Measurements from ENCODE around the gene PAPSS1. TPM values are rescaled to one million over a fixed set of nuclear protein-coding genes. Genes with fewer than 3 reads are reported as not detected.

PAPSS1 gene
- polyA plus RNA-seq, 2 of the 4 experiments (the other 2 are of a cell fraction) = 47.3 to 52.5 TPM

GRCh38 chr4:107742196-107742595, 22.2 kb upstream of the PAPSS1 start:
- ATAC-seq (no peak), DNase-seq (ENCODE audit: low read depth in 1 of 2, low spot score in 1 of 2) (no peak), FAIRE-seq (no peak)
- Histone ChIP-seq H3K9me3 (no peaks in the 10 kb centered on the region), H3K4me3 (no peak overlapping the region), H3K4me1 (no peaks in the 10 kb centered on the region), H3K4me2 (no peak overlapping the region), H3K27ac (no peak overlapping the region)
- WGBS (ENCODE audit: missing lambda C conversion rate) = 86% methylated on average over 1 of the region's 1 CpG
- no peak for TF ChIP-seq CBX2 (IDR thresholded peaks at IDR 0.05; ENCODE audit: borderline replicate concordance, low read depth)
- TF ChIP-seq MAFK (IDR thresholded peaks at IDR 0.05; ENCODE audit: partially characterized antibody) = peak; percentile 76
- no peak for TF ChIP-seq HOXB5 (CRISPR knock-in tag; IDR thresholded peaks at IDR 0.05)
- ChIA-PET POLR2A (no interaction called here), CTCF (no interaction called here)

GRCh38 chr4:107740950-107741701, 21.1 kb upstream of the PAPSS1 start:
- ChIA-PET CTCF (interaction anchor here (1.2 kb wide), 2 partner anchors 13 to 228 kb away, joined by 3 to 4 read pairs; no protein-coding TSS in a partner anchor), POLR2A (no interaction called here)
- ATAC-seq (no peak), FAIRE-seq (no peak), DNase-seq (ENCODE audit: low read depth in 1 of 2, low spot score in 1 of 2) (no peak)
- Histone ChIP-seq H3K4me2 (no peak overlapping the region), H3K4me1 (no peaks in the 10 kb centered on the region), H3K4me3 (no peak overlapping the region), H3K9me3 (no peaks in the 10 kb centered on the region), H3K27ac (no peak overlapping the region)
- TF ChIP-seq BHLHE40 (IDR thresholded peaks at IDR 0.05; ENCODE audit: low read depth, low read length) (no peak), E2F6 (IDR thresholded peaks at IDR 0.05; ENCODE audit: borderline replicate concordance, low read depth) (no peak), HDAC2 (IDR thresholded peaks at IDR 0.05) (no peak), SREBF2 (IDR thresholded peaks at IDR 0.05) (no peak), MAX (IDR thresholded peaks at IDR 0.05) (no peak), TFCP2L1 (CRISPR knock-in tag; IDR thresholded peaks at IDR 0.05) (no peak), CEBPB (IDR thresholded peaks at IDR 0.05) (no peak), NPAS2 (CRISPR knock-in tag; IDR thresholded peaks at IDR 0.05; ENCODE audit: borderline replicate concordance) (no peak), ESRRA (IDR thresholded peaks at IDR 0.05; ENCODE audit: borderline replicate concordance, low read length) (no peak)
- 76% methylated on average over 11 of the region's 11 CpGs for WGBS (ENCODE audit: missing lambda C conversion rate)

- ChIA-PET CTCF (interaction anchor here (1.2 kb wide), 2 partner anchors 13 to 229 kb away, joined by 3 to 4 read pairs; no protein-coding TSS in a partner anchor), POLR2A (no interaction called here)
These were observed 20.3 kb upstream of the PAPSS1 start for GRCh38 chr4:107740381-107740780.

GRCh38 chr4:107737450-107737849, 17.4 kb upstream of the PAPSS1 start:
- 72% methylated on average over 4 of the region's 4 CpGs for WGBS (ENCODE audit: missing lambda C conversion rate)
- Histone ChIP-seq H3K4me2 (no peak overlapping the region), H3K4me3 (no peak overlapping the region), H3K9me3 (no peaks in the 10 kb centered on the region), H3K27ac (no peak overlapping the region), H3K4me1 (no peaks in the 10 kb centered on the region)
- POLR2A ChIA-PET = no interaction called here
- no peak for TF ChIP-seq ZNF302 (CRISPR knock-in tag; IDR thresholded peaks at IDR 0.05)
- no peak for TF ChIP-seq KDM1A (IDR thresholded peaks at IDR 0.05; ENCODE audit: low read depth)
- TF ChIP-seq SMC3 (IDR thresholded peaks at IDR 0.05) = no peak
- no peak for TF ChIP-seq JUNB (IDR thresholded peaks at IDR 0.05)
- no peak for TF ChIP-seq HDAC2 (IDR thresholded peaks at IDR 0.05)
- no peak for TF ChIP-seq SREBF2 (IDR thresholded peaks at IDR 0.05)
- TF ChIP-seq RCOR1 (IDR thresholded peaks at IDR 0.05; ENCODE audit: low read depth, low read length) = no peak
- no peak for TF ChIP-seq CHD2 (IDR thresholded peaks at IDR 0.05; ENCODE audit: low read length, partially characterized antibody)
- no peak for TF ChIP-seq USF2 (IDR thresholded peaks at IDR 0.05)
- TF ChIP-seq RFX5 (IDR thresholded peaks at IDR 0.05) = no peak
- TF ChIP-seq POLR2AphosphoS2 (conservative IDR thresholded peaks at IDR 0.05; ENCODE audit: low read length) = no peak
- TF ChIP-seq ESRRA (IDR thresholded peaks at IDR 0.05; ENCODE audit: borderline replicate concordance, low read length) = no peak
- DNase-seq (ENCODE audit: low read depth in 1 of 2, low spot score in 1 of 2) = no peak
- CTCF ChIA-PET = interaction anchor here (0.6 to 1.7 kb wide), 12 partner anchors 10 to 209 kb away, joined by 3 to 8 read pairs (median 3); partner anchors contain the start of gene PAPSS1
- ATAC-seq = no peak
- FAIRE-seq = no peak

More at GRCh38 chr4:107740381-107740780, 20.3 kb upstream of the PAPSS1 start:
- Histone ChIP-seq H3K27ac (no peak overlapping the region), H3K4me3 (no peak overlapping the region), H3K9me3 (no peaks in the 10 kb centered on the region), H3K4me1 (no peaks in the 10 kb centered on the region), H3K4me2 (no peak overlapping the region)
- ATAC-seq (peak; percentile 59 to 78), DNase-seq (ENCODE audit: low read depth in 1 of 2, low spot score in 1 of 2) (peak in 1 of 2 experiments; percentile 14), FAIRE-seq (no peak)
- WGBS (ENCODE audit: missing lambda C conversion rate) = 67% methylated on average over 3 of the region's 3 CpGs
- TF ChIP-seq CTCF (IDR thresholded peaks at IDR 0.05) (peak; percentile 14; the same call in 1 of the 3 replicates), RAD21 (conservative IDR thresholded peaks at IDR 0.05 in 1 of 2, IDR thresholded peaks at IDR 0.05 in 1 of 2) (no peak)

All from A549 (cell line).